GM21723 (cell line): ENCODE data around the gene COG7.
"Not testable (repeated sequence)": the region's sequence is repeated elsewhere in the genome, so short reads cannot be mapped to it uniquely, and the experiment has no call there.

ENCODE experiments used
- ATAC-seq: cut with Tn5 transposase; IDR thresholded peaks from one replicate; pipeline ENCODE4 v1.9.1; 2021; ENCODE audit warnings: mild to moderate bottlenecking, moderate library complexity; ENCODE audit not compliant: unreplicated experiment

Gene COG7

GRCh38 chr16:23416816-23417215 lies 36.2 kb downstream of the COG7 start:
- ATAC-seq, result no peak

DNA sequence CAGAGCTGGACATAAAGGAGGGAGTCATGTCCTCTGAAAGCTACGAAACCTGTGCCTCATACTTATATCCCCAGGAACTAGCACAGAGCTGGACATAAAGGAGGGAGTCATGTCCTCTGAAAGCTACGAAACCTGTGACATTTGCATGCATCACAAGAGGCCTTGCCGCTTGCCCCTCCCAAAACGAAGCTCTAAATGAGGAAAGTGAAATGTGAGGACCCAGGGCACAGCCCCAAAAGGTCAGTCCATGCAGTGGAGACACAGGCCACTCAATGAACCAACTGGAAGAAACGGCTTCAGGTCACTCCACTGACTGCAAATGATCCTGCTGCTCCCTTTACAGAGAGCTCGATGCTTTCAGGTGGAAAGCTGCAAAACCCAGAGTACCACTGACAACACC lies 38.3 kb downstream of the COG7 start:
- no peak for ATAC-seq

GRCh38 chr16:23410176-23410575 lies 42.8 kb downstream of the COG7 start:
- ATAC-seq, result no peak

GRCh38 chr16:23409522-23409921 lies 43.5 kb downstream of the COG7 start:
- ATAC-seq, result no peak

GRCh38 chr16:23408823-23409298 lies 44.1 kb downstream of the COG7 start:
- no peak for ATAC-seq

GRCh38 chr16:23408242-23408822 lies 44.7 kb downstream of the COG7 start:
- ATAC-seq, result no peak

- ATAC-seq, result no peak
These were observed 45.4 kb downstream of the COG7 start for GRCh38 chr16:23407436-23408127.

GRCh38 chr16:23406546-23407240 lies 46.3 kb downstream of the COG7 start:
- no peak for ATAC-seq

DNA sequence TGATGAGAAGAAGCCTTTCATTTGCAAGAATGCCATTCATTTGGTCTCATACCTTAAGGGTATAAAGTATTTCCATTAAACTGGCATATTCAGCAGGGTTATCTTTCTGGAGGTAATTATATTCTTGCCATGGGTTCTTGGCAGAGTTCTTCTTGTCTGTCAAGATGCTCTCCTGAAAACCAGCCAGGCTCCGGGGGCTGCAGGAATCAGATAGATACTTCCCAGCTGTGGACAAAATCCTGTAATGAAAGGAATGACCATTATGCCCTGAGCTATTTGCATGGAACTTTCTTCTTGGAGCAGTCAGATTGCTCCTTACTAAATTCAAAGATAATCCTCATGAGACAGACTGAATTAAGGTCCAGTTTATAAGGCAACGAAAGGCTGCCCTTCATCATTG lies 47.0 kb downstream of the COG7 start:
- no peak for ATAC-seq

GRCh38 chr16:23403547-23403946 lies 49.4 kb downstream of the COG7 start:
- ATAC-seq, result no peak

GRCh38 chr16:23402100-23402499 lies 50.9 kb downstream of the COG7 start:
- ATAC-seq, result no peak

- ATAC-seq, result no peak
These were observed 51.9 kb downstream of the COG7 start for GRCh38 chr16:23401139-23401538.

DNA sequence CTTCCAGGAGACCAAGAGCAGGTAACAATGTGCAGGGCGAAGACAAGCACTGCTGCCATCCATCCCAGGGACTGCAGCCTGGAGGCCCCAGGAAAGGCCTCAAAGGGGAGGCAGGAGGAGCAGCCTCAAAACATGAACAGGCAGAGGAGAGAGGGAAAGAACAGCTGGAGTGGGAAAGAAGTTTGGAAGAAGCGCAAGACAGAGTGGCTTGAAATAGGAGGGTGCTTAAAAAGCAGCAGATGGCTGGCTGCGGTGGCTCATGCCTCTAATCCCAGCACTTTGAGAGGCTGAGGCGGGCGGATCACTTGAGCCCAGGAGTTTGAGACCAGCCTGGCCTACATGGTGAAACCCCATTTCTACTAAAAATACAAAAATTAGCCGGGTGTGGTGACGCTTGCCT lies 52.5 kb downstream of the COG7 start:
- not testable (repeated sequence) for ATAC-seq

- ATAC-seq, result no peak
These were observed 53.8 kb downstream of the COG7 start for GRCh38 chr16:23398987-23399805.

DNA sequence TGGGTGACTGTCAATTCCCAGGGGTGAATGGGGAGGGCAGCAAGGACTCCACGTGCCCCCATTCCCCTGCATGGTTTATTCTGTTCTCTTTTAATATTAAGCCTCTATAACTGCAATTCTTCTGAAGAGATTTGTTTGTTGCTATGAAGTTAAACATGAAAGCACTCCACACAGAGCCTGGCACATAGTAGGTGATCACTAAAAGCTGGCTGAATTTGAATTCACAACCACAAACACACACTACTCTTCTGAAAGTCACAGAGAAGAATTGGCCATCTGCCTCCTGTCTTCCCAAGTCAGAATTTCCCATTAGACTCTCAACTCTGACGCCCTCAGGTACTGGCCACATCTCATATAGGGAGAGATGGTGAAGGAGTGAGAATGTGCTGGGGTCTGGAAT lies 55.5 kb downstream of the COG7 start:
- ATAC-seq, result no peak

GRCh38 chr16:23395732-23396131 lies 57.3 kb downstream of the COG7 start:
- ATAC-seq, result no peak

GRCh38 chr16:23394141-23394831 lies 58.7 kb downstream of the COG7 start:
- no peak for ATAC-seq

- no peak for ATAC-seq
These were observed 60.8 kb downstream of the COG7 start for GRCh38 chr16:23392223-23392600.

DNA sequence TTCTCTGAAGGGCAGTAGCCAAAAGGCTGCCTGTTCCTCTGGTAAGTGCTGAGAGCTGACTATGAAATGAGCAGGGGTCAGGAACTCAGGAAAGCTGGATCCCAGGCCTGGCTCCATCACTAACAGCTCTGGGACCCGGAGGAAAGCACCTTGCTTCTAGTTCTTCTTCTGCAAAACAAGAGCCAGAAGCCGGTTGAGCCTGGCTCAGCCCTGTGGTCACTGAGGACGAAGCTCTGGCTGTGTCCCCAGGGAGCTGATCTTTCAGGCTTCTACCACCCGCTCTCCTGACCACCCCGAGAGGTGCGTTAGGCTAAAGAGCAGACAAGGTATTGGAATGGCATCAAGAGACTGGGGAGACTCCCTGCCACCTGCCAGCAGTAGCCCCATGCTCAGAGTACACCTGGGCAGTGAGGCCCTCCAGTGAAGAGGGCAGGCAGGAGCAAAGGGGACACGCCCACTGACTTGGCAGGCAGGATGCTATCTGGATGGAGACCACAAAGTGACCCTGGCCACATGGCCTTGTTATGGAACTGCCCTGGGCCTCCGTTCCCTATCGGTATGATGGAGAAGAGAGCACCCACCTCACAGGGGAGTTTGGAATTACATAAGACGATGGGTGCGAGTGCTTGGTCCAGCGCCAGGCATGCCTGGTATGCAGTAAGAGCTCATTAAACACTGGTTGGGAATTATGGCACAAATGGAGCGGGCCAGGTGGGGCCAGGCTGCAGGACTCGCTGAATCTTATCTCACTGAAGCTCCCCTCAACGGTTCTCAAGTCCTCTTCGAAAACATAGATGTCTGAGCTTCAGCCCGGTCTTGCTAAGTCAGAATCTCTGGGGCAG lies 61.4 kb downstream of the COG7 start:
- ATAC-seq, result no peak

DNA sequence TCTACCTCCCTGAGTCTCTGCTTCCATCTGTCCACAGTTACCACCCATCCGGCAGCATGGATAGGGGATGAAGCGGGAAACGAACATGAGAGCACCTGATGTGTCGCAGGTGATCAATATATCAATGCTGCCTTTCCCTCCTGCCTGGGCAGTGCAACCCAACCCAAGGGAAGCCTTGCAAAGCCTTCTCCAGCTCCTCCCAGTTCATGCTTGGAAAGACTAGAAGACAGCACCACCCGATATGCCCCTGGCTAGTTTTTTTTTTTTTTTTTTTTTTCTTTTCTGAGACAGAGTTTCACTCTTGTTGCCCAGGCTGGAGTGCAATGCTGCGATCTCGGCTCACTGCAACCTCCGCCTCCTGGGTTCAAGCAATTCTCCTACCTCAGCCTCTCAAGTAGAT lies 63.1 kb downstream of the COG7 start:
- not testable (repeated sequence) for ATAC-seq
